Neural cell (in vitro differentiated cells): ENCODE results near the gene IL5RA. TPM values are rescaled to one million over a fixed set of nuclear protein-coding genes. Genes with fewer than 3 reads are reported as not detected.

Experiments
- H2AFZ ChIP-seq: fragments of 200-600, 300-800 bp; sonication (generic), shearing (Covaris generic); 2 replicates; pipeline ENCODE4 v1.6.0; 2014; ENCODE audit warnings: low read depth, mild to moderate bottlenecking, antibody characterized with exemption, low read length, moderate library complexity
- H3F3A ChIP-seq: fragments of 200-600 bp; shearing (Covaris generic); 2 replicates; pipeline ENCODE4 v1.6.1; 2016; ENCODE audit warnings: mild to moderate bottlenecking, moderate library complexity, mixed read lengths, antibody characterized with exemption, low read length; ENCODE audit not compliant: insufficient read depth, poor library complexity, severe bottlenecking
- H3K27ac ChIP-seq: fragments of 200-600, 300-800 bp; sonication (generic), shearing (Covaris generic); 2 replicates; pipeline ENCODE4 v1.5.1; 2014; ENCODE audit warnings: mild to moderate bottlenecking, low read length, moderate library complexity
- H3K27me3 ChIP-seq: fragments of 300-800, 200-600 bp; sonication (generic), shearing (Covaris generic); 2 replicates; pipeline ENCODE4 v1.6.0; 2014; ENCODE audit warnings: mild to moderate bottlenecking, low read depth, low read length, moderate library complexity; ENCODE audit not compliant: insufficient read depth
- H3K36me3 ChIP-seq: fragments of 300-800, 200-600 bp; sonication (generic), shearing (Covaris generic); 2 replicates; pipeline ENCODE4 v1.5.1; 2014; ENCODE audit warnings: mild to moderate bottlenecking, antibody characterized with exemption, low read length, moderate library complexity; ENCODE audit not compliant: insufficient read depth
- H3K4me2 ChIP-seq: fragments of 300-800, 200-600 bp; sonication (generic), shearing (Covaris generic); 2 replicates; pipeline ENCODE4 v1.6.0; 2014; ENCODE audit warnings: mild to moderate bottlenecking, low read length
- H3K4me3 ChIP-seq: fragments of 300-800, 200-600 bp; sonication (generic), shearing (Covaris generic); 2 replicates; pipeline ENCODE4 v1.5.1; 2014; ENCODE audit warnings: mild to moderate bottlenecking, low read length, moderate library complexity
- H3K79me2 ChIP-seq: fragments of 200-600 bp; shearing (Covaris generic); replicated peaks from 2 replicates; pipeline ENCODE4 v1.6.0; 2014; ENCODE audit warnings: mild to moderate bottlenecking, low read length, moderate library complexity; ENCODE audit not compliant: insufficient read depth
- H3K9ac ChIP-seq: fragments of 300-800, 200-600 bp; sonication (generic), shearing (Covaris generic); 2 replicates; pipeline ENCODE4 v1.6.1; 2016; ENCODE audit warnings: mild to moderate bottlenecking, low read length, mixed read lengths
- H3K9me2 ChIP-seq: fragments of 200-600 bp; shearing (Covaris generic); 2 replicates; pipeline ENCODE4 v1.6.1; 2016; ENCODE audit warnings: mild to moderate bottlenecking, low read length, mixed read lengths; ENCODE audit not compliant: insufficient read depth
- H3K9me3 ChIP-seq: fragments of 200-600, 300-800 bp; sonication (generic), shearing (Covaris generic); 2 replicates; pipeline ENCODE4 v1.6.1; 2016; ENCODE audit warnings: mild to moderate bottlenecking, mixed run types, low read length, moderate library complexity, mixed read lengths
- H4K20me1 ChIP-seq: fragments of 200-600 bp; shearing (Covaris generic); 2 replicates; pipeline ENCODE4 v1.6.1; 2016; ENCODE audit warnings: mild to moderate bottlenecking, mixed run types; ENCODE audit not compliant: insufficient read depth
- CTCF ChIP-seq: fragments of 450-650 bp; IDR thresholded peaks from 2 replicates; pipeline ENCODE4 v1.5.1; 2014; ENCODE audit warnings: antibody characterized with exemption, mild to moderate bottlenecking, moderate library complexity; ENCODE audit not compliant: poor library complexity, severe bottlenecking
- EP300 ChIP-seq: fragments of 450-650 bp; conservative IDR thresholded peaks from 2 replicates; pipeline ENCODE4 v1.6.1; 2014; ENCODE audit warnings: antibody characterized with exemption, mild to moderate bottlenecking, moderate library complexity; ENCODE audit not compliant: poor library complexity, severe bottlenecking
- EZH2 ChIP-seq: fragments of 200-600, 300-800 bp; shearing (Covaris generic), sonication (generic); IDR thresholded peaks from 2 replicates; pipeline ENCODE4 v1.6.1; 2014; ENCODE audit warnings: antibody characterized with exemption, low read length, borderline replicate concordance, mild to moderate bottlenecking; ENCODE audit not compliant: insufficient read depth, poor library complexity, severe bottlenecking
- MXI1 ChIP-seq: fragments of 450-650 bp; conservative IDR thresholded peaks from 2 replicates; pipeline ENCODE4 v1.6.1; 2014; ENCODE audit warnings: antibody characterized with exemption, mild to moderate bottlenecking; ENCODE audit not compliant: poor library complexity, severe bottlenecking
- POLR2AphosphoS5 ChIP-seq: IDR thresholded peaks from 2 replicates; pipeline ENCODE4 v1.6.1; 2012
- RAD21 ChIP-seq: fragments of 450-650 bp; conservative IDR thresholded peaks from 2 replicates; pipeline ENCODE4 v1.6.1; 2014; ENCODE audit warnings: antibody characterized with exemption, mild to moderate bottlenecking, moderate library complexity
- REST ChIP-seq: IDR thresholded peaks from 2 replicates; pipeline ENCODE4 v1.6.1; 2012; ENCODE audit warnings: borderline replicate concordance
- SMC3 ChIP-seq: fragments of 450-650 bp; conservative IDR thresholded peaks from 2 replicates; pipeline ENCODE4 v1.6.1; 2014; ENCODE audit warnings: antibody characterized with exemption, mild to moderate bottlenecking, moderate library complexity; ENCODE audit not compliant: poor library complexity
- TAF1 ChIP-seq: IDR thresholded peaks from 2 replicates; pipeline ENCODE4 v1.6.1; 2012; ENCODE audit warnings: low read depth
- polyA plus RNA-seq: library from polyadenylated mRNA; depleted of rRNA; stranded (reverse); fragments of >200 nt; gene quantifications from 2 replicates; pipeline ENCODE4 v1.2.3, GENCODE V29; 2014

The IL5RA gene
- polyA plus RNA-seq, 1 donor from 2014 or later: 0.10 TPM

DNA sequence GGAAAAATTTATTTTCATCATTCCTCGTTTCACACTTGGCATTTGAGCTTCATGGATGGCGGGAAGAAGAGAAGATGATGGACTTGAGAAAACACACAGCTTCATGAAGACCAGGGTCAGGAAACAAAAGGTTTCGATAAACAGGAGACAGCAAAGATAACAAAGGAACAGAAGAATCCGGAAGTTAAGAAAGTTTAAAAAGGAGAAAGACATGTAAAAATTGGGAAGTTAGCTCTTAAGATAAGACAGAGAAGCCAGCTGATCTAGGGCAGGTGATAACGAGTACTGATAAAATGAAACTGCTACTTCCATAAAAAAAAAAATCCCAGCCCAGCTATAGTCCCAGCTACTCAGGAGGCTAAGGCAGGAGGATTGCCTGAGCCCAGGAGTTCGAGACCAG, 23.9 kb downstream of the IL5RA start:
- Histone ChIP-seq H3K36me3 (no peaks in the 10 kb centered on the region), H3K9me2 (no peaks in the 10 kb centered on the region), H3K9me3 (no peaks in the 10 kb centered on the region), H2AFZ (no peak overlapping the region), H3K27ac (no peak overlapping the region), H3K4me3 (no peak overlapping the region), H3K79me2 (no peaks in the 10 kb centered on the region), H3K9ac (no peak overlapping the region), H3F3A (no peaks in the 10 kb centered on the region), H3K27me3 (no peaks in the 10 kb centered on the region), H4K20me1 (no peaks in the 10 kb centered on the region), H3K4me2 (no peak overlapping the region)
- TF ChIP-seq MXI1 (no peak), RAD21 (no peak), EP300 (no peak), POLR2AphosphoS5 (no peak), EZH2 (no peak), SMC3 (no peak), TAF1 (no peak), CTCF (no peak)

GRCh38 chr3:3085782-3086181, 24.4 kb downstream of the IL5RA start:
- Histone ChIP-seq H3F3A (no peaks in the 10 kb centered on the region), H3K27ac (no peak overlapping the region)
- TF ChIP-seq EZH2 (no peak), CTCF (no peak), REST (no peak), POLR2AphosphoS5 (no peak), TAF1 (no peak), RAD21 (no peak), MXI1 (no peak), SMC3 (no peak), EP300 (no peak)

More at GRCh38 chr3:3085782-3086181, 24.4 kb downstream of the IL5RA start:
- Histone ChIP-seq H3K36me3 (no peaks in the 10 kb centered on the region), H3K9me3 (no peaks in the 10 kb centered on the region), H3K79me2 (no peaks in the 10 kb centered on the region), H3K4me2 (no peak overlapping the region), H3K27me3 (no peaks in the 10 kb centered on the region), H3K9me2 (no peaks in the 10 kb centered on the region), H3K4me3 (no peak overlapping the region), H2AFZ (no peak overlapping the region), H4K20me1 (no peaks in the 10 kb centered on the region), H3K9ac (no peak overlapping the region)
